IPS-11a (cell line): ENCODE results near the gene PAX3.

Source experiments
- H3K4me3 ChIP-seq: one replicate; pipeline ENCODE4 v1.5.1; 2013; ENCODE audit warnings: low read depth, low read length, control low read depth

The PAX3 gene

GRCh38 chr2:222270396-222270795 lies 28.4 kb downstream of the PAX3 start:
- no peak overlapping the region for H3K4me3 ChIP-seq

GRCh38 chr2:222269132-222269531 lies 29.7 kb downstream of the PAX3 start:
- no peak overlapping the region for H3K4me3 ChIP-seq

DNA sequence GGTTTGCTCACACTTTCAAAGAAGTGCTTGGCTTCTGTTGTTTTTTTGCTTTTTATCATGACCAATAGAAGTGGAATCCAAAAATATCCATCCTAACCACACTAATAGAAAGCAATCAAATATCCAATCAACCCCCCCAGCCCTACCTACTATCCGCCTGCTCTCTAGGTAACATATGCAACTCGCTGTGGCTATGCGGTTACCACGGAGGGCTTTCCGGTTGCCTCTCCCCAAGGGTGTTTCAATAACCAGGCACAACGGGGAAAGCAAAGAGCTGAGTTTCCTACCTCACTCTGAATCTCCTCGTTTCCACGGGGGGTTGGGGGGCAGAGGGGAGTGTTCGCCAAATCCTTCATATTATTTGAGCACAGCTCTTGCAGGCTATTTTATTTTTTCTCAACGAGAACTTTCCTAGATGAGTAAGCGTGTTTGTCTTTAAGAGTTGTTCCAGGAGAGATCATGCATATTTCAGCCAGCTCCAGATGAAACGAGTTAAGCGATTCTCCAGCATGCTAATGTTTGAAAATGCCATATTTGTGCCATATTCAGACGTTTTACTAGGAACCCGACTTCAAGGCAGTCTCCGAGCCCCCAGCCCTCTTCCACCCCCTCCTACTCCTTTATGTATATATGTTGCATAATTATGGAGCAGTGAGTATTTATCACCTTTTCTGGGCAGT lies 30.3 kb downstream of the PAX3 start:
- no peak overlapping the region for H3K4me3 ChIP-seq

DNA sequence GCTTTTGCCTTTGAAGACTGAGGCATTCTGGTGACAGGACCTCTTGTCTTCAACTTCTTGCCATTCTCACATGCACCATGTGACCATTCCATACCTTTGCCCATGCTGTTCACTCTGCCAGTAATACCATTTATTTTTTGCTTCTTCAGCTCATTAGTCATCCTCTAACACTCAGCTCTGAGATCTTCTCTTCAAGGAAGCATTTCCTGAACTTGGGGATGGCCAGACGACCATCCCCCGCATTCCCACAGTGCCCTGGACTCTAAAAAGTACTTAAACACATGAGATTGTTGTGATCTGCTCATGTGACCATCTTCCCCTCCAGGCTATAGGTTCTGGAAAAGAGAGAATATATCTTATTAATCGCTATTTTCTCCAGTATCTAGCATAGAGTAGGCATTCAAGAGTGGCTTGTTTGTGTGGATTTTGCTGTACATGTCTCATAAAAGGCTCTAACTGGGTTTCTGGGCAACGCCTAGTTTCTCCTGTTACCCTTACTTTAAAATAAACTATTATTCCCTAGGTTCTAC lies 33.9 kb downstream of the PAX3 start:
- H3K4me3 ChIP-seq, result no peak overlapping the region

GRCh38 chr2:222261504-222261903 lies 37.3 kb downstream of the PAX3 start:
- H3K4me3 ChIP-seq, result no peak overlapping the region

- H3K4me3 ChIP-seq, result no peak overlapping the region
Measured at GRCh38 chr2:222257645-222258044, 41.2 kb downstream of the PAX3 start.

DNA sequence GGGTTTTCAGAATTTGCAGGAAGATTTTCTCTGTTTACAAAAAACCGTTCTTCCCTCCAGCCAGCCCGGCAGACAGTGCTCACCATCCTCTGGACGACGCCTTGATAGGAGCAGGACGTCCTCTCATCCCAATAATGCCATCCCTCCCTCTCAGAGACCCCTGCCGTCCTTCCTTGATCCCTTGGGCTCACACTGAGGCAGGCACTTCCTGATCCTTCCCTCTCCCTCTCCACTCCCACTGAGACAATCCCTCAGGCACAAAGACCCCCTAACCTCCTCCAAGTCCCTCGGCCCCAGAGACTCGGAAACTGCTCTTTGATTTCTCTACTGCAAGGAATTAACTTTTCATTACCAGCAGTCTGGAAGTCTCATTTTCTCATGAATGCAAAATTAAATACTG lies 42.5 kb downstream of the PAX3 start:
- H3K4me3 ChIP-seq, result no peak overlapping the region

DNA sequence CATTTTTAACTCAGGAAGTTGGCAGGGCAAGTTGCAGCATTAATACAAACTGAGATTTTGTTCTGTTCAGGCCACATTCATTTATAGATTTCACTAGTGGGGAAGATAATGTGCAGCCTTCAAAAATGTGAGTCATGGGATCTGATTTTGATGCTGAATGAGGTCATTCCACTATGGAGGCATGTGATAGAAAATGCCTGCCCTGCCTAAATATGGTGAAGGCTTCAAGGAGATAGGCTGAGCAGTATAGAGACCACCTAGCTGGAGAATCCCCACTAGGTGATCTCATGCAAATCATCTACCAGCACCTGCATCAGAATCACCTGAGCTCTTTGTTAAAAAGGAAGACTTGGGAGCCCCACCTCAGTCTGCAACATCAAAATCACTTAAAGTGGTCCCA lies 43.7 kb downstream of the PAX3 start:
- H3K4me3 ChIP-seq, result no peak overlapping the region

- H3K4me3 ChIP-seq, result no peak overlapping the region
Measured at GRCh38 chr2:222250313-222250712, 48.5 kb downstream of the PAX3 start.

GRCh38 chr2:222249444-222249843 lies 49.4 kb downstream of the PAX3 start:
- H3K4me3 ChIP-seq, result no peak overlapping the region

DNA sequence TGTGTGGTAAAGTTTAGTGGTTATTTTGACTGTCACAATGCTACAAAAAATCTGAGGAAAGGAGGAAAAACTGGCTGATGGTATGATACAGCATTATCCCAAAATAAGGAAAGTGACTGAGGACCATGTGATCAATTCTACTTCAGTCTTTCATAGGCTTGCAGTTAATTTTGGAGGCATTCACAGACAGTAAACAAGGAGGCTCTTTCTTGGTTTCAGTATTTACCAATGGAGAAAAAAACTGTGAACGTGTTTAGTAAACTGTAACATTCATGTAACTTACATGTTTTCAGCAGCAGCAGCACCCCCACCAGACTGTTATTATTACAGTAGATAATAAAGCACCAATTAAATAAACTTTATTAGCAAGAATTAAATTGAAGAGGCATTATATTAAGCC lies 50.0 kb downstream of the PAX3 start:
- no peak overlapping the region for H3K4me3 ChIP-seq

DNA sequence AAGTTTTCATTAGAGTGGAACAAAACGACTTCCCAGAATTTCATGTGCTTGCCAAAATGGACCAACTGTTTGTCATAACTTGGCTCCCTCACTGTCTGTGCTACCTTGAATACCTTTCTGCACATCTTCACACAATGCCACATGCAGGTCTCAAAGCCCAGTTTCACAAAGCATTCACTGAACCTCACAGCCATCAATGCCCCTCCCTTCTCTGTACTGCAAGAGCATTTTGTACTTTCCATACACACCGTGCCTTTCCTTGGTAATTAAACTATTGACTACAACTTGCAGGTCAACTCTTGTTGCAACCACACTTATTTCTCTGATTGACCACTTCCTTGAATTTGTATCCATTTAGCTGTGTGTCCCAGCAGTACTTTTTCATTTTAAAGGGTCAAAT lies 50.5 kb downstream of the PAX3 start:
- H3K4me3 ChIP-seq, result no peak overlapping the region

GRCh38 chr2:222242532-222242931 lies 56.3 kb downstream of the PAX3 start:
- no peak overlapping the region for H3K4me3 ChIP-seq

- H3K4me3 ChIP-seq, result no peak overlapping the region
Measured at GRCh38 chr2:222241128-222241870, 57.5 kb downstream of the PAX3 start.

- no peak overlapping the region for H3K4me3 ChIP-seq
Measured at GRCh38 chr2:222240676-222241049, 58.1 kb downstream of the PAX3 start.

- H3K4me3 ChIP-seq, result no peak overlapping the region
Measured at GRCh38 chr2:222239945-222240675, 58.7 kb downstream of the PAX3 start.

GRCh38 chr2:222239091-222239490 lies 59.7 kb downstream of the PAX3 start:
- no peak overlapping the region for H3K4me3 ChIP-seq

DNA sequence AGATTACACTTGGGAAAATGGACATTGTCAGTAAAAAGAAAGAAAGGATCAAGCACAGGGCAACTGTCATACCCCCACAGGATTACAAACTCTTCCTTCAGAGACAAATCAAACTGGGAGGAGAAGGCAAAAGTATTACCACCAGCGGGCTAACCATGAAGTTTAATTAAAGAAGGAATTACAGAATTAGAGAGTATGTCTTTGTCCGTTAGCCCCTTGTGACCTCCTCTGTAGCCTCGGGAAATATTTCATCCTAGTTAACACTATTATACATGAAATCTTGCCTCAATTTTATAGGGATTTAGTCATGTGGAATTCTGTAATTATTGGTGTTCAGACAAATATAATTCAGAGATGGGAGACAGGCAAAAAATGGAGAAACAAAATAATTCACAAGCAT lies 60.7 kb downstream of the PAX3 start:
- H3K4me3 ChIP-seq, result no peak overlapping the region

- no peak overlapping the region for H3K4me3 ChIP-seq
Measured at GRCh38 chr2:222232839-222233238, 66.0 kb downstream of the PAX3 start.

DNA sequence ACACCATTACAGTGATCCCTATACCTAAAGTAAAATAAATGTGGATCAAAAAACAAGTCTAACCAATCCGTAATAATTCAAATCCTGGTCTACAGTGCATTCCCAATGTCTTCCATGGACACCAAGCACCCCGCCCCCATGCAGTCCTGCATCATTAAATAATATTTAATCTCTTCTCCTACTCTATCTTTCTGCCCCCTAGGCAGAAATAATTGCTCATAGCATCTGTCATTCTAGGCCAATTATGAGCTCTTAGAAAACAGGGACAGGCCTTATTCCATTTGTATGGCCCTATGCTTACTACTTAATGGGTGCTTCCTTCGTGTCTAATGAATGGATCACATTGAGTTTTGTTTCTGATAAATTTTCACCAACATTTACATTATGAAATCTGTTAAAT lies 66.4 kb downstream of the PAX3 start:
- H3K4me3 ChIP-seq, result no peak overlapping the region

- H3K4me3 ChIP-seq, result no peak overlapping the region
Measured at GRCh38 chr2:222228054-222228453, 70.7 kb downstream of the PAX3 start.

DNA sequence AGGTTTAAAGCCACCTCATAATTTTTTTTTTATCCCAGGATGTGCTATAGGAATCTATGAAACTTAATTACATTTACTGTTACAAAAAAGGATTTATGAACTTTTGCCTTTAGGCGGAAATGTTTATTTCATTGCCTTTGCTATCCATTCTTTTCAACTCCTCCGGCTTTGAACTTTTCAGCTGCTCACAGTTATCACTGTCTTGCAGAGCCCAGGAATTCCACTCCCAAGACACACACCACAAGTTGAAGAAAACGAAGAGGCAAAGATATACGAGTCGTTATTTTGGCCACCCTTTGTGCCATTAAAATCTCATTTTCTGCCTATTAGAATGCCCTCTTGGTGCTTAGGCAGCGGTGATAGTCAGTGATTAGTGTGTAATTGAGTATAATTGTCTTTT lies 80.0 kb downstream of the PAX3 start:
- no peak overlapping the region for H3K4me3 ChIP-seq
